ENCODE results near the gene PANX2. TPM values are rescaled to one million over a fixed set of nuclear protein-coding genes. Genes with fewer than 3 reads are reported as not detected.

PANX2 gene
- total and polyA plus RNA-seq, 2 of the 13 experiments (the other 11 are each of a cell fraction or from before 2014, with no cell fraction given) = 0.15 to 1.1 TPM

DNA sequence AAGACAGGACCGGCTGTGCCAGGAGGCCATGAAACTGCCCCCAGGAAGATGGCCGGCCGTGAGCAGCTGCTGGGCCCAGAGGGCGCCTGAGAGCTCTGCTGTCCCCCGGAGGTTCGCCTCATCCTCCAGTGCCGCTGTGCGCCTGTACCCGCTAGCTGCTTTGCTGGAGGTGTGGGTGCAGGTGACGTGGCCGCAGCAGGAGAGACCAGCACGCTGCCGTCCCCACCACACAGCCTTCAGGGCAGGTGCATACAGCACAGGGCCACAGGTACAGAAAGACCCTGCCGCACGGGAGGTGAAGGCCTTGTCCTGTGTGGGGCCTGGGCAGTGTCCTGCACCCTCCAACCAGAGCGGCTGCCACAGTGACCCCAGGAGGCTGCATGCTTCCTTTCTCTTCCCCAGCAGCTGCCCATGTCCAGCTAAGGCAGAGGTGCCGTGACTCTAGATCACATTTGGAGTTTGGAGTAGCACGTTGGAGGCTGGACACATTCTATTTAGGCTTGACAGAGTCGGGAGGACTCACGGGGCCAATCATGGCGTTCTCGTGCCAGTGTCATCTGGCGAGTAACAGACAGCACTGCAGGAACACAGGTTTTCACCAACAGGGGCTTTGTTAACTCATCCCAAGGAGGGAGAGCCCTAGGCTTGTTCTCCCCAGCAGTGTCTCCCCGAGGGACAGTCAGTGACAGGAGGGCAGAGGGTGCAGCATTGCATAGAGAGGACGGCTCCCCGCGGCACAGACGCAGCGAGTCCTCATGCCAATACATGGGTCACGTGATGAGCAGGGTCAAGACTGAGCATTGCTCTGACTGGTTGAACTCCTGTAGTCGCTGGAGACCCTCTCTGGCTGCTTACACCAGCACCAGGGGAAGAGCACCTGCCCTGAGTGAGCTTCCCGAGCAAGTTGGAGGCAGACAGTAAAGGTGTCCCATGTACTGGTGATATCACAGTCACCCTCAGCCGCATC lies 18.7 kb upstream of the PANX2 start (continued):
- no peak for TF ChIP-seq ZNF10 (CRISPR knock-in tag; IDR thresholded peaks at IDR 0.05; ENCODE audit: borderline replicate concordance, low read depth)
- no peak for TF ChIP-seq ZNF780A (CRISPR knock-in tag; IDR thresholded peaks at IDR 0.05)
- no peak for TF ChIP-seq NFE2L1 (CRISPR knock-in tag; IDR thresholded peaks at IDR 0.05; ENCODE audit: borderline replicate concordance)
- no peak for TF ChIP-seq ZSCAN30 (CRISPR knock-in tag; IDR thresholded peaks at IDR 0.05)
- TF ChIP-seq, protein P1, sequence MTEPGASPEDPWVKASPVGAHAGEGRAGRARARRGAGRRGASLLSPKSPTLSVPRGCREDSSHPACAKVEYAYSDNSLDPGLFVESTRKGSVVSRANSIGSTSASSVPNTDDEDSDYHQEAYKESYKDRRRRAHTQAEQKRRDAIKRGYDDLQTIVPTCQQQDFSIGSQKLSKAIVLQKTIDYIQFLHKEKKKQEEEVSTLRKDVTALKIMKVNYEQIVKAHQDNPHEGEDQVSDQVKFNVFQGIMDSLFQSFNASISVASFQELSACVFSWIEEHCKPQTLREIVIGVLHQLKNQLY (CRISPR knock-in tag; IDR thresholded peaks at IDR 0.05) = no peak
- TF ChIP-seq, protein P2, sequence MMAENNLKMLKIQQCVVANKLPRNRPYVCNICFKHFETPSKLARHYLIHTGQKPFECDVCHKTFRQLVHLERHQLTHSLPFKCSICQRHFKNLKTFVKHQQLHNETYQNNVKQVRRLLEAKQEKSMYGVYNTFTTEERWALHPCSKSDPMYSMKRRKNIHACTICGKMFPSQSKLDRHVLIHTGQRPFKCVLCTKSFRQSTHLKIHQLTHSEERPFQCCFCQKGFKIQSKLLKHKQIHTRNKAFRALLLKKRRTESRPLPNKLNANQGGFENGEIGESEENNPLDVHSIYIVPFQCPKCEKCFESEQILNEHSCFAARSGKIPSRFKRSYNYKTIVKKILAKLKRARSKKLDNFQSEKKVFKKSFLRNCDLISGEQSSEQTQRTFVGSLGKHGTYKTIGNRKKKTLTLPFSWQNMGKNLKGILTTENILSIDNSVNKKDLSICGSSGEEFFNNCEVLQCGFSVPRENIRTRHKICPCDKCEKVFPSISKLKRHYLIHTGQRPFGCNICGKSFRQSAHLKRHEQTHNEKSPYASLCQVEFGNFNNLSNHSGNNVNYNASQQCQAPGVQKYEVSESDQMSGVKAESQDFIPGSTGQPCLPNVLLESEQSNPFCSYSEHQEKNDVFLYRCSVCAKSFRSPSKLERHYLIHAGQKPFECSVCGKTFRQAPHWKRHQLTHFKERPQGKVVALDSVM (CRISPR knock-in tag; IDR thresholded peaks at IDR 0.05) = no peak
- TF ChIP-seq ZNF382 (CRISPR knock-in tag; IDR thresholded peaks at IDR 0.05; ENCODE audit: borderline replicate concordance) = no peak
- TF ChIP-seq, protein P3, sequence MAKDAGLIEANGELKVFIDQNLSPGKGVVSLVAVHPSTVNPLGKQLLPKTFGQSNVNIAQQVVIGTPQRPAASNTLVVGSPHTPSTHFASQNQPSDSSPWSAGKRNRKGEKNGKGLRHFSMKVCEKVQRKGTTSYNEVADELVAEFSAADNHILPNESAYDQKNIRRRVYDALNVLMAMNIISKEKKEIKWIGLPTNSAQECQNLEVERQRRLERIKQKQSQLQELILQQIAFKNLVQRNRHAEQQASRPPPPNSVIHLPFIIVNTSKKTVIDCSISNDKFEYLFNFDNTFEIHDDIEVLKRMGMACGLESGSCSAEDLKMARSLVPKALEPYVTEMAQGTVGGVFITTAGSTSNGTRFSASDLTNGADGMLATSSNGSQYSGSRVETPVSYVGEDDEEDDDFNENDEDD (CRISPR knock-in tag; IDR thresholded peaks at IDR 0.05; ENCODE audit: borderline replicate concordance) = peak; percentile 25; the same call in 1 of the 2 replicates
- TF ChIP-seq NAIF1 (CRISPR knock-in tag; IDR thresholded peaks at IDR 0.05; ENCODE audit: borderline replicate concordance) = no peak
- TF ChIP-seq YY1 (IDR thresholded peaks at IDR 0.05; ENCODE audit: insufficient read depth, insufficient replicate concordance, low read depth, low read length) = peak; percentile 78
- no peak for TF ChIP-seq ZNF766 (CRISPR knock-in tag; IDR thresholded peaks at IDR 0.05; ENCODE audit: borderline replicate concordance)
- TF ChIP-seq PTBP1 (IDR thresholded peaks at IDR 0.05; ENCODE audit: low read depth, low read length, poor library complexity, severe bottlenecking) = no peak
- TF ChIP-seq FOXP1 (IDR thresholded peaks at IDR 0.05) = no peak
- no peak for TF ChIP-seq FOXP1 (CRISPR knock-in tag; IDR thresholded peaks at IDR 0.05)
- TF ChIP-seq ZNF256 (CRISPR knock-in tag; conservative IDR thresholded peaks at IDR 0.05) = no peak
- TF ChIP-seq, protein P4, sequence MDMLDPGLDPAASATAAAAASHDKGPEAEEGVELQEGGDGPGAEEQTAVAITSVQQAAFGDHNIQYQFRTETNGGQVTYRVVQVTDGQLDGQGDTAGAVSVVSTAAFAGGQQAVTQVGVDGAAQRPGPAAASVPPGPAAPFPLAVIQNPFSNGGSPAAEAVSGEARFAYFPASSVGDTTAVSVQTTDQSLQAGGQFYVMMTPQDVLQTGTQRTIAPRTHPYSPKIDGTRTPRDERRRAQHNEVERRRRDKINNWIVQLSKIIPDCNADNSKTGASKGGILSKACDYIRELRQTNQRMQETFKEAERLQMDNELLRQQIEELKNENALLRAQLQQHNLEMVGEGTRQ (IDR thresholded peaks at IDR 0.05; ENCODE audit: low read depth, low read length) = peak; percentile 86
- TF ChIP-seq, protein P4 (CRISPR knock-in tag; IDR thresholded peaks at IDR 0.05; ENCODE audit: borderline replicate concordance) = peak; percentile 81; the same call in 1 of the 2 replicates
- TF ChIP-seq ZNF230 (CRISPR knock-in tag; IDR thresholded peaks at IDR 0.05) = no peak
- no peak for TF ChIP-seq ESRRA (CRISPR knock-in tag; IDR thresholded peaks at IDR 0.05; ENCODE audit: low read depth)
- no peak for TF ChIP-seq ZFP82 (CRISPR knock-in tag; IDR thresholded peaks at IDR 0.05; ENCODE audit: borderline replicate concordance)
- TF ChIP-seq ZFX (CRISPR knock-in tag; IDR thresholded peaks at IDR 0.05; ENCODE audit: low read depth) = peak; percentile 78
- no peak for TF ChIP-seq MTA1 (CRISPR knock-in tag; IDR thresholded peaks at IDR 0.05; ENCODE audit: borderline replicate concordance)

All from HepG2 (cell line).